ENCODE results near the gene TMEM201. TPM values are rescaled to one million over a fixed set of nuclear protein-coding genes. Genes with fewer than 3 reads are reported as not detected.

TMEM201 gene
- total and polyA plus RNA-seq, 2 donors from 2014 or later, result 9.1 to 13.2 TPM

- no peaks in the 10 kb centered on the region for H3K27me3 ChIP-seq (ENCODE audit: control insufficient read depth, insufficient read depth, low read length)
- no peak overlapping the region for H3K27ac ChIP-seq (ENCODE audit: low read depth in 2 of 2, low read length in 2 of 2)
- H3K9me3 ChIP-seq (ENCODE audit: control insufficient read depth in 2 of 3, insufficient read depth in 1 of 3, low read length in 3 of 3), result no peaks in the 10 kb centered on the region
- no peak for TF ChIP-seq CTCF (IDR thresholded peaks at IDR 0.05; ENCODE audit: borderline replicate concordance, extremely low read depth, insufficient read depth)
- FAIRE-seq (no peak), DNase-seq (peak in 1 of 5 donors; percentile 28)
- intact Hi-C loops (cut with DNase I), result no loop called here
- peaks cover 0 to 3% (median 0%) of the 10 kb centered on the region in 3 donors for H3K4me1 ChIP-seq (ENCODE audit: control insufficient read depth in 2 of 3, insufficient read depth in 2 of 3, low read depth in 1 of 3, low read length in 3 of 3)
- H3K36me3 ChIP-seq (ENCODE audit: control insufficient read depth in 2 of 3, insufficient read depth in 3 of 3, low read length in 3 of 3), result no peaks in the 10 kb centered on the region
- H3K4me3 ChIP-seq (ENCODE audit: low read length in 3 of 3), result no peak overlapping the region
- no peak overlapping the region for H3K9ac ChIP-seq (ENCODE audit: low read length in 3 of 3)
Observed at GRCh38 chr1:9629445-9630201, 40.9 kb downstream of the TMEM201 start.

- Histone ChIP-seq H3K27me3 (ENCODE audit: control insufficient read depth, insufficient read depth, low read length) (no peaks in the 10 kb centered on the region), H3K4me3 (ENCODE audit: low read length in 3 of 3) (no peak overlapping the region), H3K36me3 (ENCODE audit: control insufficient read depth in 2 of 3, insufficient read depth in 3 of 3, low read length in 3 of 3) (no peaks in the 10 kb centered on the region), H3K9me3 (ENCODE audit: control insufficient read depth in 2 of 3, insufficient read depth in 1 of 3, low read length in 3 of 3) (no peaks in the 10 kb centered on the region), H3K27ac (ENCODE audit: low read depth in 2 of 2, low read length in 2 of 2) (no peak overlapping the region), H3K4me1 (ENCODE audit: control insufficient read depth in 2 of 3, insufficient read depth in 2 of 3, low read depth in 1 of 3, low read length in 3 of 3) (peaks cover 0 to 3% (median 0%) of the 10 kb centered on the region in 3 donors), H3K9ac (ENCODE audit: low read length in 3 of 3) (no peak overlapping the region)
- intact Hi-C loops (cut with DNase I), result no loop called here
- no peak for FAIRE-seq
- DNase-seq, result no peak
- TF ChIP-seq CTCF (IDR thresholded peaks at IDR 0.05; ENCODE audit: borderline replicate concordance, extremely low read depth, insufficient read depth), result no peak
Observed at GRCh38 chr1:9630331-9631111, 41.8 kb downstream of the TMEM201 start.

GRCh38 chr1:9631613-9632012 lies 42.9 kb downstream of the TMEM201 start:
- Histone ChIP-seq H3K27me3 (ENCODE audit: control insufficient read depth, insufficient read depth, low read length) (no peaks in the 10 kb centered on the region), H3K9ac (ENCODE audit: low read length in 3 of 3) (no peak overlapping the region), H3K36me3 (ENCODE audit: control insufficient read depth in 2 of 3, insufficient read depth in 3 of 3, low read length in 3 of 3) (no peaks in the 10 kb centered on the region), H3K4me1 (ENCODE audit: control insufficient read depth in 2 of 3, insufficient read depth in 2 of 3, low read depth in 1 of 3, low read length in 3 of 3) (peaks cover 0 to 3% (median 0%) of the 10 kb centered on the region in 3 donors), H3K9me3 (ENCODE audit: control insufficient read depth in 2 of 3, insufficient read depth in 1 of 3, low read length in 3 of 3) (no peaks in the 10 kb centered on the region), H3K4me3 (ENCODE audit: low read length in 3 of 3) (no peak overlapping the region), H3K27ac (ENCODE audit: low read depth in 2 of 2, low read length in 2 of 2) (no peak overlapping the region)
- intact Hi-C loops (cut with DNase I), result no loop called here
- no peak for TF ChIP-seq CTCF (IDR thresholded peaks at IDR 0.05; ENCODE audit: borderline replicate concordance, extremely low read depth, insufficient read depth)
- DNase-seq, result no peak
- FAIRE-seq, result no peak
